Measurements from ENCODE around the gene TRMT11.

GRCh38 chr6:125947615-125948014 lies 38.7 kb upstream of the TRMT11 start:
- TF ChIP-seq, protein P1, sequence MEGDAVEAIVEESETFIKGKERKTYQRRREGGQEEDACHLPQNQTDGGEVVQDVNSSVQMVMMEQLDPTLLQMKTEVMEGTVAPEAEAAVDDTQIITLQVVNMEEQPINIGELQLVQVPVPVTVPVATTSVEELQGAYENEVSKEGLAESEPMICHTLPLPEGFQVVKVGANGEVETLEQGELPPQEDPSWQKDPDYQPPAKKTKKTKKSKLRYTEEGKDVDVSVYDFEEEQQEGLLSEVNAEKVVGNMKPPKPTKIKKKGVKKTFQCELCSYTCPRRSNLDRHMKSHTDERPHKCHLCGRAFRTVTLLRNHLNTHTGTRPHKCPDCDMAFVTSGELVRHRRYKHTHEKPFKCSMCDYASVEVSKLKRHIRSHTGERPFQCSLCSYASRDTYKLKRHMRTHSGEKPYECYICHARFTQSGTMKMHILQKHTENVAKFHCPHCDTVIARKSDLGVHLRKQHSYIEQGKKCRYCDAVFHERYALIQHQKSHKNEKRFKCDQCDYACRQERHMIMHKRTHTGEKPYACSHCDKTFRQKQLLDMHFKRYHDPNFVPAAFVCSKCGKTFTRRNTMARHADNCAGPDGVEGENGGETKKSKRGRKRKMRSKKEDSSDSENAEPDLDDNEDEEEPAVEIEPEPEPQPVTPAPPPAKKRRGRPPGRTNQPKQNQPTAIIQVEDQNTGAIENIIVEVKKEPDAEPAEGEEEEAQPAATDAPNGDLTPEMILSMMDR (IDR thresholded peaks at IDR 0.05; ENCODE audit: low read length) = no peak
- no peak for TF ChIP-seq EZH2 (IDR thresholded peaks at IDR 0.05; ENCODE audit: borderline replicate concordance, low read length)
